GM08714 (cell line): ENCODE results near the gene PPP1R1A.

Experiments used
- H3K4me3 ChIP-seq: fragments of 200-500 bp; sonication (Bioruptor generic); 2 replicates; pipeline ENCODE4 v1.5.1; 2014; ENCODE audit warnings: mild to moderate bottlenecking, low read length, inconsistent platforms
- ZNF274 ChIP-seq: IDR thresholded peaks from 2 replicates; pipeline ENCODE4 v1.6.1; 2012; ENCODE audit warnings: mild to moderate bottlenecking, low read depth, low read length

Gene PPP1R1A

GRCh38 chr12:54588110-54588889 lies at the start of gene PPP1R1A:
PPP1R1A (minus strand) TSS chr12:54588659; CDS start chr12:54588488, 171 bp downstream.
- no peak for TF ChIP-seq ZNF274

GRCh38 chr12:54634795-54635194 lies 46.3 kb upstream of the PPP1R1A start, which contains the start of gene LACRT:
LACRT (minus strand) TSS chr12:54634895; CDS start chr12:54634841, 54 bp downstream.
- H3K4me3 ChIP-seq, result no peak within 1 kb of the TSS
- TF ChIP-seq ZNF274, result no peak

More at GRCh38 chr12:54588110-54588889, at the start of gene PPP1R1A:
- H3K4me3 ChIP-seq, result no peak within 1 kb of the TSS

- H3K4me3 ChIP-seq, result no peak overlapping the region
- no peak for TF ChIP-seq ZNF274
Observed at GRCh38 chr12:54631988-54632728, 43.7 kb upstream of the PPP1R1A start.

GRCh38 chr12:54631551-54631950 lies 43.1 kb upstream of the PPP1R1A start:
- no peak for TF ChIP-seq ZNF274
- no peak overlapping the region for H3K4me3 ChIP-seq

GRCh38 chr12:54629925-54630324 lies 41.5 kb upstream of the PPP1R1A start:
- H3K4me3 ChIP-seq, result no peak overlapping the region
- no peak for TF ChIP-seq ZNF274

GRCh38 chr12:54628186-54628846 lies 39.9 kb upstream of the PPP1R1A start:
- H3K4me3 ChIP-seq, result no peak overlapping the region
- no peak for TF ChIP-seq ZNF274

GRCh38 chr12:54627304-54627703 lies 38.8 kb upstream of the PPP1R1A start:
- H3K4me3 ChIP-seq, result no peak overlapping the region
- TF ChIP-seq ZNF274, result no peak

- no peak overlapping the region for H3K4me3 ChIP-seq
- TF ChIP-seq ZNF274, result no peak
Observed at GRCh38 chr12:54625598-54625997, 37.1 kb upstream of the PPP1R1A start.

- TF ChIP-seq ZNF274, result no peak
- H3K4me3 ChIP-seq, result no peak overlapping the region
Observed at GRCh38 chr12:54624315-54625279, 36.1 kb upstream of the PPP1R1A start.

GRCh38 chr12:54622463-54623183 lies 34.2 kb upstream of the PPP1R1A start:
- no peak for TF ChIP-seq ZNF274
- H3K4me3 ChIP-seq, result no peak overlapping the region

GRCh38 chr12:54616933-54617680 lies 28.6 kb upstream of the PPP1R1A start:
- TF ChIP-seq ZNF274, result no peak
- no peak overlapping the region for H3K4me3 ChIP-seq

- no peak for TF ChIP-seq ZNF274
Observed at GRCh38 chr12:54612225-54612750, 23.8 kb upstream of the PPP1R1A start.

More at GRCh38 chr12:54612225-54612750, 23.8 kb upstream of the PPP1R1A start:
- no peak overlapping the region for H3K4me3 ChIP-seq
